GM23338 (cell line): ENCODE data around the gene UCK1. TPM values are rescaled to one million over a fixed set of nuclear protein-coding genes. Genes with fewer than 3 reads are reported as not detected.

Experiments
- ATAC-seq: fragments of 200-7000 bp; cut with Tn5 transposase; 3 replicates; pipeline ENCODE4 v1.9.1; 2020
- DNase-seq: peaks from one replicate; pipeline ENCODE4 v3.0.0-alpha.2; 2015; ENCODE audit warnings: low spot score
- H2AFZ ChIP-seq: fragments of 200-600 bp; sonication (generic); 2 replicates; pipeline ENCODE4 v1.8.0; 2016; ENCODE audit warnings: antibody characterized with exemption, mild to moderate bottlenecking, moderate library complexity
- H3F3A ChIP-seq: fragments of 200-600 bp; sonication (generic); replicated peaks from 2 replicates; pipeline ENCODE4 v1.8.0; 2017; ENCODE audit warnings: antibody characterized with exemption, mixed run types, low read depth
- H3K27ac ChIP-seq: fragments of 200-600 bp; sonication (generic); 2 replicates; pipeline ENCODE4 v1.6.1; 2016; ENCODE audit warnings: low read depth
- H3K27me3 ChIP-seq: fragments of 200-600 bp; sonication (generic); 2 replicates; pipeline ENCODE4 v1.8.0; 2016; ENCODE audit warnings: mild to moderate bottlenecking, mixed run types, moderate library complexity; ENCODE audit not compliant: insufficient read depth
- H3K36me3 ChIP-seq: fragments of 200-600 bp; sonication (generic); 2 replicates; pipeline ENCODE4 v1.8.0; 2016; ENCODE audit warnings: mild to moderate bottlenecking; ENCODE audit not compliant: insufficient read depth
- H3K4me1 ChIP-seq: fragments of 200-600 bp; sonication (generic); 2 replicates; pipeline ENCODE4 v1.8.0; 2016; ENCODE audit warnings: mild to moderate bottlenecking, moderate library complexity; ENCODE audit not compliant: insufficient read depth
- H3K4me2 ChIP-seq: fragments of 200-600 bp; sonication (generic); 2 replicates; pipeline ENCODE4 v1.7.1; 2017; ENCODE audit warnings: mixed run types
- H3K4me3 ChIP-seq: fragments of 200-600 bp; sonication (generic); 2 replicates; pipeline ENCODE4 v1.6.1; 2016; ENCODE audit warnings: mixed run types
- H3K79me2 ChIP-seq: fragments of 200-600 bp; sonication (generic); replicated peaks from 2 replicates; pipeline ENCODE4 v1.8.0; 2017; ENCODE audit warnings: mild to moderate bottlenecking; ENCODE audit not compliant: insufficient read depth
- H3K9me2 ChIP-seq: fragments of 200-600 bp; sonication (generic); 2 replicates; pipeline ENCODE4 v1.8.0; 2017; ENCODE audit not compliant: insufficient read depth
- H4K20me1 ChIP-seq: fragments of 200-600 bp; sonication (generic); replicated peaks from 2 replicates; pipeline ENCODE4 v1.8.0; 2017; ENCODE audit warnings: mild to moderate bottlenecking; ENCODE audit not compliant: insufficient read depth
- H3K27ac Mint-ChIP-seq: 2 replicates; pipeline ENCODE4 v1.8.0; 2020; ENCODE audit warnings: inconsistent platforms, mild to moderate bottlenecking, moderate library complexity, mixed read lengths
- H3K27me3 Mint-ChIP-seq: 3 replicates; pipeline ENCODE4 v1.8.0; 2022; ENCODE audit warnings: low read depth, mild to moderate bottlenecking, moderate library complexity, mixed read lengths, inconsistent platforms; ENCODE audit not compliant: insufficient read depth, poor library complexity
- H3K36me3 Mint-ChIP-seq: 3 replicates; pipeline ENCODE4 v1.8.0; 2021; ENCODE audit warnings: low read depth, mild to moderate bottlenecking, inconsistent platforms, moderate library complexity, mixed read lengths
- H3K4me1 Mint-ChIP-seq: 3 replicates; pipeline ENCODE4 v1.8.0; 2020; ENCODE audit warnings: mild to moderate bottlenecking, inconsistent platforms, mixed read lengths
- H3K4me3 Mint-ChIP-seq: 3 replicates; pipeline ENCODE4 v1.8.0; 2021; ENCODE audit warnings: moderate library complexity, mild to moderate bottlenecking, inconsistent platforms, mixed read lengths
- H3K9me3 Mint-ChIP-seq: 3 replicates; pipeline ENCODE4 v1.8.0; 2020; ENCODE audit warnings: moderate library complexity, mild to moderate bottlenecking, inconsistent platforms, mixed read lengths
- EZH2 ChIP-seq: fragments of 200-600 bp; sonication (generic); IDR thresholded peaks from one replicate; pipeline ENCODE4 v1.8.0; 2017; ENCODE audit warnings: antibody characterized with exemption, mild to moderate bottlenecking, low read depth; ENCODE audit not compliant: unreplicated experiment
- EZH2phosphoT487 ChIP-seq: fragments of 200-600 bp; sonication (generic); IDR thresholded peaks from one replicate; pipeline ENCODE4 v1.8.1; 2018; ENCODE audit warnings: antibody characterized with exemption; ENCODE audit not compliant: unreplicated experiment
- JUNB ChIP-seq: IDR thresholded peaks from one replicate; pipeline ENCODE4 v1.6.1; 2016; ENCODE audit warnings: antibody characterized with exemption; ENCODE audit not compliant: unreplicated experiment
- NANOG ChIP-seq: IDR thresholded peaks from 2 replicates; pipeline ENCODE4 v1.6.1; 2016; ENCODE audit warnings: antibody characterized with exemption, borderline replicate concordance
- POLR2AphosphoS5 ChIP-seq: IDR thresholded peaks from 2 replicates; pipeline ENCODE4 v1.6.1; 2016; ENCODE audit warnings: antibody characterized with exemption, low read depth
- REST ChIP-seq: IDR thresholded peaks from one replicate; pipeline ENCODE4 v1.6.1; 2018; ENCODE audit warnings: antibody characterized with exemption; ENCODE audit not compliant: unreplicated experiment
- ZNF331 ChIP-seq: fragments of 250-450 bp; sonication (Bioruptor Pico); IDR thresholded peaks from 2 replicates; pipeline ENCODE4 v1.5.0; 2020; ENCODE audit warnings: low read depth, mild to moderate bottlenecking, moderate library complexity
- polyA plus RNA-seq: library from polyadenylated mRNA; unstranded; fragments of >200 nt; fragmentation: Nextera tagmentation; extraction: Ambion mirVana; gene quantifications from 2 replicates; pipeline ENCODE4 v1.2.1, GENCODE V29; 2016
- total RNA-seq: library from RNA; depleted of rRNA; stranded (reverse); fragments of >200 nt; shearing (Covaris generic); gene quantifications from 2 replicates; pipeline ENCODE4 v1.2.3, GENCODE V29; 2014

Gene UCK1
- total and polyA plus RNA-seq, 2 experiments from 2014 or later = 23.4 to 35.9 TPM

- Mint-ChIP-seq H3K4me1 (no peaks in the 10 kb centered on the region), H3K36me3 (peaks cover 3% of the 10 kb centered on the region; the same call in 1 of the 3 replicates), H3K9me3 (peaks cover 26% of the 10 kb centered on the region), H3K27me3 (no peaks in the 10 kb centered on the region), H3K4me3 (no peak overlapping the region), H3K27ac (no peak overlapping the region)
- no peak overlapping the region for H3K4me3 ChIP-seq
- ATAC-seq (no peak), DNase-seq (no peak)
- H3K27me3 ChIP-seq = no peaks in the 10 kb centered on the region
- TF ChIP-seq POLR2AphosphoS5 (no peak), REST (no peak), EZH2phosphoT487 (no peak)
- H3K9me2 ChIP-seq = no peaks in the 10 kb centered on the region
- H4K20me1 ChIP-seq = no peaks in the 10 kb centered on the region
- no peaks in the 10 kb centered on the region for H3K4me1 ChIP-seq
- H3K79me2 ChIP-seq = no peaks in the 10 kb centered on the region
- H3K27ac ChIP-seq = no peak overlapping the region
- H3K4me2 ChIP-seq = no peak overlapping the region
- H2AFZ ChIP-seq = no peak overlapping the region
- H3K36me3 ChIP-seq = no peaks in the 10 kb centered on the region
- H3F3A ChIP-seq = no peaks in the 10 kb centered on the region
Observed at GRCh38 chr9:131537946-131538345, 6.9 kb upstream of the UCK1 start.

GRCh38 chr9:131534721-131535237, 3.7 kb upstream of the UCK1 start:
- no peak overlapping the region for H3K27ac Mint-ChIP-seq
- H3K4me3 ChIP-seq = no peak overlapping the region
- H3K4me3 Mint-ChIP-seq = no peak overlapping the region
- ATAC-seq = no peak
- H3K4me2 ChIP-seq = no peak overlapping the region
- no peaks in the 10 kb centered on the region for H3F3A ChIP-seq
- H2AFZ ChIP-seq = no peak overlapping the region
- no peaks in the 10 kb centered on the region for H3K36me3 ChIP-seq
- H3K9me2 ChIP-seq = no peaks in the 10 kb centered on the region
- H3K4me1 ChIP-seq = 0 out of 2 replicates have a peak, but pooled peaks cover 4% of the 10 kb centered on the region
- TF ChIP-seq EZH2 (no peak), JUNB (no peak), ZNF331 (CRISPR knock-in tag) (no peak)
- H3K9me3 Mint-ChIP-seq = peaks cover 16% of the 10 kb centered on the region
- H3K79me2 ChIP-seq = peaks cover 5% of the 10 kb centered on the region; the same call in 1 of the 2 replicates
- DNase-seq = no peak
- no peaks in the 10 kb centered on the region for H3K27me3 ChIP-seq
- peaks cover 5% of the 10 kb centered on the region; the same call in 2 of the 3 replicates for H3K4me1 Mint-ChIP-seq
- no peaks in the 10 kb centered on the region for H3K27me3 Mint-ChIP-seq
- H3K36me3 Mint-ChIP-seq = peaks cover 8% of the 10 kb centered on the region; the same call in 2 of the 3 replicates
- H3K27ac ChIP-seq = no peak overlapping the region
- H4K20me1 ChIP-seq = no peaks in the 10 kb centered on the region; the same call in 1 of the 2 replicates

- Histone ChIP-seq H3K9me2 (no peaks in the 10 kb centered on the region), H3K27ac (no peak overlapping the region), H3K4me2 (peak overlapping the region; percentile 91), H3K4me1 (0 out of 2 replicates have a peak, but pooled peaks cover 4% of the 10 kb centered on the region), H2AFZ (peak overlapping the region; percentile 81), H3K27me3 (no peaks in the 10 kb centered on the region), H3K79me2 (peaks cover 6% of the 10 kb centered on the region; the same call in 1 of the 2 replicates), H3K36me3 (peaks cover 10% of the 10 kb centered on the region; the same call in 1 of the 2 replicates), H3K4me3 (peak overlapping the region; percentile 87), H3F3A (0 out of 2 replicates have a peak, but pooled peaks cover 2% of the 10 kb centered on the region), H4K20me1 (no peaks in the 10 kb centered on the region; the same call in 1 of the 2 replicates)
- Mint-ChIP-seq H3K36me3 (peaks cover 46% of the 10 kb centered on the region), H3K4me1 (peaks cover 6% of the 10 kb centered on the region; the same call in 2 of the 3 replicates), H3K27me3 (peaks cover 4% of the 10 kb centered on the region), H3K9me3 (no peaks in the 10 kb centered on the region; the same call in 2 of the 3 replicates), H3K27ac (no peak overlapping the region), H3K4me3 (peak overlapping the region; percentile 89)
- DNase-seq (peak; percentile 52), ATAC-seq (peak; percentile 21)
- no peak for TF ChIP-seq JUNB
- TF ChIP-seq NANOG = no peak
Observed at GRCh38 chr9:131530546-131530919, 530 bp downstream of the UCK1 start.
